ENCODE measurements around the gene TYW1. TPM values are rescaled to one million over a fixed set of nuclear protein-coding genes. Genes with fewer than 3 reads are reported as not detected.
"Not testable (repeated sequence)": the region's sequence is repeated elsewhere in the genome, so short reads cannot be mapped to it uniquely, and the experiment has no call there.

Gene TYW1
- total RNA-seq, 4 donors from 2014 or later: 10.7 to 14.2 (median 13.0) TPM

GRCh38 chr7:67017971-67018370 lies 21.3 kb downstream of the TYW1 start:
- H3K27me3 ChIP-seq; intact Hi-C loops (cut with DNase I); DNase-seq (ENCODE audit: extremely low spot score); H3K27ac ChIP-seq (replicated peaks in 1 of 4); H3K4me3 ChIP-seq; H3K9me3 ChIP-seq: not testable (repeated sequence)
- H3K36me3 ChIP-seq: peaks cover 22 to 96% (median 83%) of the 10 kb centered on the region in 4 donors
- WGBS: 91% methylated on average over 8 of the region's 8 CpGs
- H3K4me1 ChIP-seq: peaks cover 10 to 13% (median 12%) of the 10 kb centered on the region in 4 donors

GRCh38 chr7:67018940-67019339 lies 22.3 kb downstream of the TYW1 start:
- intact Hi-C loops (cut with DNase I): no loop called here
- WGBS: 78% methylated on average over 7 of the region's 7 CpGs
- H3K4me3 ChIP-seq: no peak overlapping the region
- H3K27ac ChIP-seq (replicated peaks in 1 of 4): no peak overlapping the region
- H3K9me3 ChIP-seq: no peaks in the 10 kb centered on the region
- no peak for DNase-seq (ENCODE audit: extremely low spot score)
- TF ChIP-seq POLR2AphosphoS5 (IDR thresholded peaks at IDR 0.05): no peak
- TF ChIP-seq CTCF (IDR thresholded peaks at IDR 0.05): no peak
- no peak for TF ChIP-seq EP300 (IDR thresholded peaks at IDR 0.05)
- TF ChIP-seq POLR2A (IDR thresholded peaks at IDR 0.05; ENCODE audit: low read depth): no peak
- H3K36me3 ChIP-seq: peaks cover 22 to 93% (median 81%) of the 10 kb centered on the region in 4 donors
- H3K27me3 ChIP-seq: no peaks in the 10 kb centered on the region
- H3K4me1 ChIP-seq: peaks cover 11 to 16% (median 14%) of the 10 kb centered on the region in 4 donors

- no peaks in the 10 kb centered on the region for H3K27me3 ChIP-seq
- no peak for DNase-seq (ENCODE audit: extremely low spot score)
- H3K4me3 ChIP-seq: no peak overlapping the region
- H3K36me3 ChIP-seq: peaks cover 22 to 92% (median 75%) of the 10 kb centered on the region in 4 donors
- WGBS: 63% methylated on average over 8 of the region's 8 CpGs
- intact Hi-C loops (cut with DNase I): no loop called here
- TF ChIP-seq CTCF (IDR thresholded peaks at IDR 0.05) (no peak), POLR2A (IDR thresholded peaks at IDR 0.05; ENCODE audit: low read depth) (no peak)
- H3K27ac ChIP-seq (replicated peaks in 1 of 4): no peak overlapping the region
- H3K9me3 ChIP-seq: no peaks in the 10 kb centered on the region
- peaks cover 11 to 16% (median 14%) of the 10 kb centered on the region in 4 donors for H3K4me1 ChIP-seq
Observed at GRCh38 chr7:67019562-67020390, 23.1 kb downstream of the TYW1 start.

GRCh38 chr7:67021260-67021659 lies 24.6 kb downstream of the TYW1 start:
- no peaks in the 10 kb centered on the region for H3K27me3 ChIP-seq
- intact Hi-C loops (cut with DNase I): no loop called here
- DNase-seq (ENCODE audit: extremely low spot score): no peak

More at GRCh38 chr7:67021260-67021659, 24.6 kb downstream of the TYW1 start:
- Histone ChIP-seq H3K4me3 (no peak overlapping the region), H3K27ac (replicated peaks in 1 of 4) (peak overlapping the region in 1 of 4 donors; percentile 77), H3K4me1 (peaks cover 11 to 16% (median 14%) of the 10 kb centered on the region in 4 donors), H3K36me3 (peaks cover 18 to 92% (median 65%) of the 10 kb centered on the region in 4 donors), H3K9me3 (no peaks in the 10 kb centered on the region)
- 85% methylated on average over 7 of the region's 7 CpGs for WGBS
- TF ChIP-seq CTCF (IDR thresholded peaks at IDR 0.05): no peak
- TF ChIP-seq POLR2A (IDR thresholded peaks at IDR 0.05; ENCODE audit: low read depth): no peak
- TF ChIP-seq POLR2AphosphoS5 (IDR thresholded peaks at IDR 0.05): no peak
- no peak for TF ChIP-seq EP300 (IDR thresholded peaks at IDR 0.05)

All from esophagus muscularis mucosa (tissue), 4 donors.